Measurements from ENCODE around the gene RBFA.
"Not testable (repeated sequence)": the region's sequence is repeated elsewhere in the genome, so short reads cannot be mapped to it uniquely, and the experiment has no call there.

DNA sequence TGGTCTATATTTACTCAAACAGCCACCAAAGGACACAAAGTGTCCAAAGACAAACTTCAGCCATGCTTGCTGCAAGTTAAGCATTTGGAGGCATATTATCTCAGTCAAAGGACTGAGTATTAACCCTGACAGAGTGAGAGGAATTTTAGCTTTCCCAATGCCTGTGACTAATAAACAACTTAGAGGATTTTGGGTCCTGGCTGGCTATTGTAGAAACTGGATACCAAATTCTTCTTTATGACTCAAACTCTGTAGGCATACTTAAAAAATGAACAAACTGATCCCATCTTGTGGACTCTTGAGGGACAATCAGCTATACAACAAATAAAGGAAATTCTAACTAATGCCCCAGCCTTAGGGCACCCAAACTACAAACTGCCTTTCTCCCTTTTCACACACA is 6.5 kb upstream of the RBFA start:
- TF ChIP-seq, protein P1, sequence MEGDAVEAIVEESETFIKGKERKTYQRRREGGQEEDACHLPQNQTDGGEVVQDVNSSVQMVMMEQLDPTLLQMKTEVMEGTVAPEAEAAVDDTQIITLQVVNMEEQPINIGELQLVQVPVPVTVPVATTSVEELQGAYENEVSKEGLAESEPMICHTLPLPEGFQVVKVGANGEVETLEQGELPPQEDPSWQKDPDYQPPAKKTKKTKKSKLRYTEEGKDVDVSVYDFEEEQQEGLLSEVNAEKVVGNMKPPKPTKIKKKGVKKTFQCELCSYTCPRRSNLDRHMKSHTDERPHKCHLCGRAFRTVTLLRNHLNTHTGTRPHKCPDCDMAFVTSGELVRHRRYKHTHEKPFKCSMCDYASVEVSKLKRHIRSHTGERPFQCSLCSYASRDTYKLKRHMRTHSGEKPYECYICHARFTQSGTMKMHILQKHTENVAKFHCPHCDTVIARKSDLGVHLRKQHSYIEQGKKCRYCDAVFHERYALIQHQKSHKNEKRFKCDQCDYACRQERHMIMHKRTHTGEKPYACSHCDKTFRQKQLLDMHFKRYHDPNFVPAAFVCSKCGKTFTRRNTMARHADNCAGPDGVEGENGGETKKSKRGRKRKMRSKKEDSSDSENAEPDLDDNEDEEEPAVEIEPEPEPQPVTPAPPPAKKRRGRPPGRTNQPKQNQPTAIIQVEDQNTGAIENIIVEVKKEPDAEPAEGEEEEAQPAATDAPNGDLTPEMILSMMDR (conservative IDR thresholded peaks at IDR 0.05; ENCODE audit: low read length): not testable (repeated sequence)
- TF ChIP-seq EZH2phosphoT487 (IDR thresholded peaks at IDR 0.05; ENCODE audit: borderline replicate concordance, low read depth, low read length): not testable (repeated sequence)

Data from OCI-LY7 (cell line).